ENCODE results near the gene C14orf93. TPM values are rescaled to one million over a fixed set of nuclear protein-coding genes. Genes with fewer than 3 reads are reported as not detected.
A peak's percentile ranks its signal among the peaks of the same experiment; 100 is the strongest.
"Not testable (repeated sequence)": the region's sequence is repeated elsewhere in the genome, so short reads cannot be mapped to it uniquely, and the experiment has no call there.

C14orf93 gene
- total and polyA plus RNA-seq, 2 experiments from 2014 or later: 6.7 to 26.3 TPM

DNA sequence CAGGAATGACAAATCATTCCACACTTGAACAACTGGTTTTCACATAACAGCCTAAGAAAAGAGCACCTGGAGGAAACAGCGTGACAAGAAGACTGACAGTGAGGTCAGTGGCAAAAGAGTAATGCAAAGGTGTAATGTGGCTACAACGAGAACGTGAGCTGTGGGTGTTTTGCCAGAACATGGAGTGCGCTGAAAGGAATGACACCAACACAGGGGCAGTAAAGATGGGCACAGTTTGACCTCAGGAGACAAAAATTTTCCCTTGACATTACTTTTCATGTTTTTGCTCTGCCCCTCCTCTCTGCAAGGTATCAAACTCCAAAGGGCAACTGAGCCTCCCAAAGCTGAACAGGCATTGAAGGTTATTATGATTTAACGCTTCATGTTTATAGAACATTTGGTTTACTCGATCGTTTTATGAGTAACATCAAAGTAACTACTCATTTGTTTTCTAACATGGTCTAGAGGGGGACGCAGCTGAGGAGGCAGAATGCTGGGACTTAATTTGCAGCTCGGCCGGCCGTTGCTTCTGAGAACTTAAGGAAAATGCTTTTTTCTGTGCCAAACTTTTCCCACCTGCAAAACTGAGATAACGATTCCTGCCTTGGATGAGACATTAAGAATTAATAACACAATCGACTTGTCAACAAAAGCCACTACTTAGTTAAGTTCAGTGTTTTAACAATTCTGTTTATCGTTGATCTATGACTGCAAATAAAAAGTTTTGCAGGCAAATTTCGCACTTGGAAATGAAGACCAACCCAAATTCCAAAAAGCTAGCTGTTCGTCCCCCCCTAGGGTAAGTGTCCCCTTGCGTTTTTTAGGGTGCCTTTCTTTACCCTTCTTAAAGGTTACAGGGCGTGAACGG lies 54.0 kb downstream of the C14orf93 start:
- peaks cover 4% of the 10 kb centered on the region for H3K36me3 ChIP-seq

DNA sequence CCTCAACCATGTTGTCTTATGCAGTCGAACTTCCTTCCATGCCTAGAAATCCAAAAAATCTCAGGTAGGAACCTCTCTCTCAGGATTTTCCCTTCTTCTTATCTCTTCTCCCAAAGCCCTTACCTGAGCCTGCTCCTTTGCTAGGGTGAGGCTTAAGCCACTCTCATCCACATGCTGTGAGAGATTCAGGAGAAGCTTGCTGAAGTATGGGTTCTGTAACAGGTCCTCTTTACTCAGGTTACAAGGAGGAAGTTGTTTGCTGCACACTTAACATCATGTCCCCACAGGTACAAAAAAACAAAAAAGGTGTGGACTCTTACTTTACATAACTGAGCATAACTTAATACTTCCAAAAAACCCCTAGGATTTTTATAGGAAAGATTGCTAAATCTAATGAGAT lies 57.5 kb downstream of the C14orf93 start:
- no peak overlapping the region for H3K27ac ChIP-seq
- peaks cover 5% of the 10 kb centered on the region for H3K4me1 ChIP-seq (ENCODE audit: low read depth)
- H3K36me3 ChIP-seq: peaks cover 7% of the 10 kb centered on the region
- DNase-seq (ENCODE audit: low read depth in 1 of 2, low spot score in 1 of 2): no peak
- no peak overlapping the region for H3K4me3 ChIP-seq
- no peaks in the 10 kb centered on the region for H3K27me3 ChIP-seq
- no peaks in the 10 kb centered on the region for H3K9me3 ChIP-seq (ENCODE audit: low read depth)
- TF ChIP-seq, protein P1, sequence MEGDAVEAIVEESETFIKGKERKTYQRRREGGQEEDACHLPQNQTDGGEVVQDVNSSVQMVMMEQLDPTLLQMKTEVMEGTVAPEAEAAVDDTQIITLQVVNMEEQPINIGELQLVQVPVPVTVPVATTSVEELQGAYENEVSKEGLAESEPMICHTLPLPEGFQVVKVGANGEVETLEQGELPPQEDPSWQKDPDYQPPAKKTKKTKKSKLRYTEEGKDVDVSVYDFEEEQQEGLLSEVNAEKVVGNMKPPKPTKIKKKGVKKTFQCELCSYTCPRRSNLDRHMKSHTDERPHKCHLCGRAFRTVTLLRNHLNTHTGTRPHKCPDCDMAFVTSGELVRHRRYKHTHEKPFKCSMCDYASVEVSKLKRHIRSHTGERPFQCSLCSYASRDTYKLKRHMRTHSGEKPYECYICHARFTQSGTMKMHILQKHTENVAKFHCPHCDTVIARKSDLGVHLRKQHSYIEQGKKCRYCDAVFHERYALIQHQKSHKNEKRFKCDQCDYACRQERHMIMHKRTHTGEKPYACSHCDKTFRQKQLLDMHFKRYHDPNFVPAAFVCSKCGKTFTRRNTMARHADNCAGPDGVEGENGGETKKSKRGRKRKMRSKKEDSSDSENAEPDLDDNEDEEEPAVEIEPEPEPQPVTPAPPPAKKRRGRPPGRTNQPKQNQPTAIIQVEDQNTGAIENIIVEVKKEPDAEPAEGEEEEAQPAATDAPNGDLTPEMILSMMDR (IDR thresholded peaks at IDR 0.05; ENCODE audit: low read depth, low read length): no peak

More for the DNA sequence above, 54.0 kb downstream of the C14orf93 start:
- Histone ChIP-seq H3K27me3 (no peaks in the 10 kb centered on the region), H3K9me3 (ENCODE audit: low read depth) (no peaks in the 10 kb centered on the region), H3K4me1 (ENCODE audit: low read depth) (peaks cover 5% of the 10 kb centered on the region), H3K27ac (peak overlapping the region; percentile 91), H3K4me3 (peak overlapping the region; percentile 53)
- no peak for DNase-seq (ENCODE audit: low read depth in 1 of 2, low spot score in 1 of 2)
- TF ChIP-seq, protein P1 (IDR thresholded peaks at IDR 0.05; ENCODE audit: low read depth, low read length): no peak

DNA sequence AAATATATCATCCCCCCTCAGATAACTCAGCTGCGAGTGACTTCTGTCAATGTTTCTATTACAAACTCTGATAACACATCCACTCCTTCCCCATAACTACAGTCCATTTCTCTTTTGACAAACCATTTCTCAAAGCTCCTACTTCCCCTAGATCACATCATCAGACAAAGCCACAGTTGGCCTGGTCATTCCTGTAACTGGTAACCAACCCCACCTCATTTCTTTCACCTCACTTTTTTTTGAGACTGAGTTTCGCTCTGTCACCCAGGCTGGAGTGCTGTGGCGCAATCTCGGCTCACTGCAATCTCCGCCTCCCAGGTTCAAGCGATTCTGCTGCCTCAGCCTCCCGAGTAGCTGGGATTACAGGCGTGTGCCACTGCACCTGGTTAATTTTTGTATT lies 58.1 kb downstream of the C14orf93 start:
- DNase-seq (ENCODE audit: low read depth in 1 of 2, low spot score in 1 of 2); H3K9me3 ChIP-seq (ENCODE audit: low read depth); H3K27me3 ChIP-seq; H3K4me3 ChIP-seq; H3K27ac ChIP-seq; H3K4me1 ChIP-seq (ENCODE audit: low read depth): not testable (repeated sequence)
- peaks cover 10% of the 10 kb centered on the region for H3K36me3 ChIP-seq

DNA sequence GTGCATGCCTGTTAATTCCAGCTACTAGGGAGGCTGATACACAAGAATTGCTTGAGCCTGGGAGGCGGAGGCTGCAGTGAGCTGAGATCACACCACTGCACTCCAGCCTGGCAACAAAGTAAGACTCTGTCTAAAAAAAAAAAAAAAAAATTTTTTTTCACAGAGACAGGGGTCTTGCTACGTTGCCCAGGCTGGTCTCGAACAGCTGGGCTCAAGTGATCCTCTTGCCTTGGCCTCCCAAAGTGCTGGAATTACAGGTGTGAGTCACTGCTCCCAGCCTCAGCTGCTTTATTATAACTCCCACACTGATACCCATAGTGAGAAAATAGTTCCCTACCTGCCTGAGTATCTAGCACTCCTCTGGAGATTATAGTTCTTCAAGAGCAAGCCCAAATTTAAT lies 64.3 kb downstream of the C14orf93 start:
- TF ChIP-seq, protein P1 (IDR thresholded peaks at IDR 0.05; ENCODE audit: low read depth, low read length): no peak
- Histone ChIP-seq H3K9me3 (ENCODE audit: low read depth) (no peaks in the 10 kb centered on the region), H3K27ac (no peak overlapping the region), H3K4me3 (no peak overlapping the region), H3K4me1 (ENCODE audit: low read depth) (no peaks in the 10 kb centered on the region), H3K36me3 (peaks cover 6% of the 10 kb centered on the region), H3K27me3 (no peaks in the 10 kb centered on the region)
- no peak for DNase-seq (ENCODE audit: low read depth in 1 of 2, low spot score in 1 of 2)

DNA sequence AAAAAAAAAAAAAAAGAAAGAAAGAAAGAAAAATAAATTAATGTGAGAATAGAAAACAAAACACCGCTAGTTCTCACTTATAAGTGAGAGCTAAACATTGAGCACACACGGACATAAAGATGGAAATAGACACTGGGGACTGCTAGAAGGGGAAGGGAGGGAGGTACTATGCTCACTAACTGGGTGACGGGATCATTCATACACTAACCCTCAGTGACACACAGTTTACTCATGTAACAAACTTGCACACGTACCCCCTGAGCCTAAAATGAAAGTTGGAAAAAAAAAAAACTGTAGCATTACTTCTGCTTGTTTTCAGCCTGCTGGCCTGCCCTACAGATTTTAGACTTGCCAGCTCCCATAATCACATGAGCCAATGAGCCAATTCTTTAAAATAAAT lies 70.3 kb downstream of the C14orf93 start:
- H3K27ac ChIP-seq: no peak overlapping the region
- no peaks in the 10 kb centered on the region for H3K9me3 ChIP-seq (ENCODE audit: low read depth)
- H3K36me3 ChIP-seq: no peaks in the 10 kb centered on the region
- H3K4me3 ChIP-seq: no peak overlapping the region
- TF ChIP-seq, protein P1 (IDR thresholded peaks at IDR 0.05; ENCODE audit: low read depth, low read length): no peak
- no peaks in the 10 kb centered on the region for H3K4me1 ChIP-seq (ENCODE audit: low read depth)
- no peaks in the 10 kb centered on the region for H3K27me3 ChIP-seq
- no peak for DNase-seq (ENCODE audit: low read depth in 1 of 2, low spot score in 1 of 2)

Other genes with a start within 250 kb of the C14orf93 start
- gene OXA1L, start 243.5 kb downstream of the C14orf93 start, total RNA-seq: 137 and 160 TPM in 2 replicates
- gene OXA1L, start 243.5 kb downstream of the C14orf93 start, polyA plus RNA-seq: 53.4 and 71.5 TPM in 2 replicates
- gene SLC7A7, start 194.7 kb downstream of the C14orf93 start, total RNA-seq: 1.3 and 2.3 TPM in 2 replicates
- 1.4 and 1.9 TPM in 2 replicates for gene SLC7A7, start 194.7 kb downstream of the C14orf93 start, polyA plus RNA-seq
- gene MRPL52, start 180.3 kb downstream of the C14orf93 start, total RNA-seq: 58.0 and 97.9 TPM in 2 replicates
- gene MRPL52, start 180.3 kb downstream of the C14orf93 start, polyA plus RNA-seq: 246 and 259 TPM in 2 replicates
- gene MMP14, start 173.6 kb downstream of the C14orf93 start, total RNA-seq: 24.6 and 48.1 TPM in 2 replicates
- 1.8 and 6.3 TPM in 2 replicates for gene MMP14, start 173.6 kb downstream of the C14orf93 start, polyA plus RNA-seq
- 40.8 and 47.1 TPM in 2 replicates for gene LRP10, start 138.4 kb downstream of the C14orf93 start, total RNA-seq
- gene LRP10, start 138.4 kb downstream of the C14orf93 start, polyA plus RNA-seq: 58.6 and 62.7 TPM in 2 replicates
- 1.6 and 5.1 TPM in 2 replicates for gene REM2, start 126.9 kb downstream of the C14orf93 start, total RNA-seq
- 2.7 and 7.1 TPM in 2 replicates for gene REM2, start 126.9 kb downstream of the C14orf93 start, polyA plus RNA-seq
- 97.6 and 107 TPM in 2 replicates for gene RBM23, start 91.0 kb downstream of the C14orf93 start, total RNA-seq
- 93.4 and 94.7 TPM in 2 replicates for gene RBM23, start 91.0 kb downstream of the C14orf93 start, polyA plus RNA-seq
- 53.9 and 62.7 TPM in 2 replicates for gene PRMT5, start 80.8 kb downstream of the C14orf93 start, total RNA-seq
- 131 and 134 TPM in 2 replicates for gene PRMT5, start 80.8 kb downstream of the C14orf93 start, polyA plus RNA-seq
- 60.7 and 84.5 TPM in 2 replicates for gene HAUS4, start 53.1 kb downstream of the C14orf93 start, total RNA-seq
- 28.3 and 59.7 TPM in 2 replicates for gene HAUS4, start 53.1 kb downstream of the C14orf93 start, polyA plus RNA-seq
- 33.8 and 39.3 TPM in 2 replicates for gene AJUBA, start 27.6 kb downstream of the C14orf93 start, total RNA-seq
- gene AJUBA, start 27.6 kb downstream of the C14orf93 start, polyA plus RNA-seq: 18.9 and 19.9 TPM in 2 replicates
- gene PSMB5, start 24.8 kb upstream of the C14orf93 start, total RNA-seq: 124 and 255 TPM in 2 replicates
- 304 and 326 TPM in 2 replicates for gene PSMB5, start 24.8 kb upstream of the C14orf93 start, polyA plus RNA-seq
- 0.12 TPM in 1 of 2 replicates, not detected in the other for gene PSMB11, start 32.1 kb upstream of the C14orf93 start, total RNA-seq
- not detected in 2 replicates for gene PSMB11, start 32.1 kb upstream of the C14orf93 start, polyA plus RNA-seq
- gene CDH24, start 47.4 kb upstream of the C14orf93 start, total RNA-seq: 8.6 and 8.9 TPM in 2 replicates
- 4.4 and 13.4 TPM in 2 replicates for gene CDH24, start 47.4 kb upstream of the C14orf93 start, polyA plus RNA-seq
- gene ACIN1, start 85.0 kb upstream of the C14orf93 start, total RNA-seq: 95.1 and 151 TPM in 2 replicates
- gene ACIN1, start 85.0 kb upstream of the C14orf93 start, polyA plus RNA-seq: 41.0 and 45.5 TPM in 2 replicates
- gene C14orf119, start 85.4 kb upstream of the C14orf93 start, total RNA-seq: 22.2 and 57.0 TPM in 2 replicates
- 105 and 120 TPM in 2 replicates for gene C14orf119, start 85.4 kb upstream of the C14orf93 start, polyA plus RNA-seq
- gene CIROP, start 94.8 kb upstream of the C14orf93 start, total RNA-seq: 0.15 TPM in 1 of 2 replicates, not detected in the other
- not detected in 2 replicates for gene CIROP, start 94.8 kb upstream of the C14orf93 start, polyA plus RNA-seq
- not detected in 2 replicates for gene CEBPE, start 109.1 kb upstream of the C14orf93 start, total RNA-seq
- not detected in 2 replicates for gene CEBPE, start 109.1 kb upstream of the C14orf93 start, polyA plus RNA-seq
- 9.2 and 14.1 TPM in 2 replicates for gene SLC7A8, start 173.5 kb upstream of the C14orf93 start, total RNA-seq
- gene SLC7A8, start 173.5 kb upstream of the C14orf93 start, polyA plus RNA-seq: 12.6 and 14.0 TPM in 2 replicates
- not detected in 2 replicates for gene RNF212B, start 227.8 kb upstream of the C14orf93 start, total RNA-seq
- 0.72 TPM in 1 of 2 replicates, not detected in the other for gene RNF212B, start 227.8 kb upstream of the C14orf93 start, polyA plus RNA-seq